ENCODE data around the gene SLK. TPM values are rescaled to one million over a fixed set of nuclear protein-coding genes. Genes with fewer than 3 reads are reported as not detected.

SLK gene
- total RNA-seq, 2 experiments from 2014 or later: 20.5 to 20.8 TPM

GRCh38 chr10:103991393-103992128, 24.6 kb downstream of the SLK start:
- Histone ChIP-seq H3K36me3 (ENCODE audit: insufficient read depth, low read length) (peaks cover 42% of the 10 kb centered on the region), H3K9me3 (ENCODE audit: control insufficient read depth in 1 of 2, insufficient read depth in 1 of 2, low read length in 2 of 2) (no peaks in the 10 kb centered on the region), H3K27ac (ENCODE audit: low read depth in 1 of 2, low read length in 2 of 2) (no peak overlapping the region), H3K27me3 (ENCODE audit: control insufficient read depth in 1 of 2, insufficient read depth in 2 of 2, low read length in 2 of 2) (no peaks in the 10 kb centered on the region), H3K4me3 (ENCODE audit: low read length) (no peak overlapping the region), H3K4me1 (ENCODE audit: insufficient read depth, low read length) (peaks cover 2% of the 10 kb centered on the region)
- intact Hi-C loops (cut with DNase I, micrococcal nuclease): no loop called here
- no peak for TF ChIP-seq CTCF (IDR thresholded peaks at IDR 0.05)
- CTCF ChIA-PET: interaction anchor here (0.6 to 1.3 kb wide), 3 partner anchors 90 to 283 kb away, joined by 3 to 5 read pairs (median 4); no protein-coding TSS in a partner anchor
- Mint-ChIP-seq H3K36me3 (ENCODE audit: low read depth) (peaks cover 72% of the 10 kb centered on the region), H3K27me3 (no peaks in the 10 kb centered on the region), H3K9me3 (no peaks in the 10 kb centered on the region), H3K27ac (no peak overlapping the region), H3K4me3 (no peak overlapping the region), H3K4me1 (ENCODE audit: low read depth) (peaks cover 48% of the 10 kb centered on the region)
- no peak for DNase-seq
- ATAC-seq (ENCODE audit: poor library complexity): no peak
- POLR2A ChIA-PET: no interaction called here

- intact Hi-C loops (cut with DNase I, micrococcal nuclease): loop anchor here in 1 of 2 experiments (5.0 kb wide), 1 partner anchor 108 kb away; no protein-coding TSS in a partner anchor
- H3K27ac Mint-ChIP-seq: no peak overlapping the region
- H3K27me3 Mint-ChIP-seq: no peaks in the 10 kb centered on the region
- Histone ChIP-seq H3K9me3 (ENCODE audit: control insufficient read depth in 1 of 2, insufficient read depth in 1 of 2, low read length in 2 of 2) (no peaks in the 10 kb centered on the region), H3K27ac (ENCODE audit: low read depth in 1 of 2, low read length in 2 of 2) (no peak overlapping the region), H3K4me1 (ENCODE audit: insufficient read depth, low read length) (no peaks in the 10 kb centered on the region), H3K27me3 (ENCODE audit: control insufficient read depth in 1 of 2, insufficient read depth in 2 of 2, low read length in 2 of 2) (no peaks in the 10 kb centered on the region), H3K36me3 (ENCODE audit: insufficient read depth, low read length) (peaks cover 72% of the 10 kb centered on the region), H3K4me3 (ENCODE audit: low read length) (no peak overlapping the region)
- POLR2A ChIA-PET: no interaction called here
- H3K4me3 Mint-ChIP-seq: no peak overlapping the region
- DNase-seq: no peak
- H3K4me1 Mint-ChIP-seq (ENCODE audit: low read depth): peaks cover 24% of the 10 kb centered on the region
- no peak for ATAC-seq (ENCODE audit: poor library complexity)
- CTCF ChIA-PET: interaction anchor here (0.7 kb wide), 1 partner anchor 26 kb away, joined by 4 read pairs; no protein-coding TSS in a partner anchor
- TF ChIP-seq CTCF (IDR thresholded peaks at IDR 0.05): no peak
- no peaks in the 10 kb centered on the region for H3K9me3 Mint-ChIP-seq
- peaks cover 88% of the 10 kb centered on the region for H3K36me3 Mint-ChIP-seq (ENCODE audit: low read depth)
Measured at GRCh38 chr10:103995134-103995533, 28.2 kb downstream of the SLK start.

- Mint-ChIP-seq H3K36me3 (ENCODE audit: low read depth) (peaks cover 90% of the 10 kb centered on the region), H3K4me1 (ENCODE audit: low read depth) (peaks cover 19% of the 10 kb centered on the region), H3K27ac (no peak overlapping the region), H3K27me3 (no peaks in the 10 kb centered on the region), H3K4me3 (no peak overlapping the region), H3K9me3 (no peaks in the 10 kb centered on the region)
- TF ChIP-seq CTCF (IDR thresholded peaks at IDR 0.05): no peak
- peaks cover 79% of the 10 kb centered on the region for H3K36me3 ChIP-seq (ENCODE audit: insufficient read depth, low read length)
- ChIA-PET CTCF (no interaction called here), POLR2A (no interaction called here)
- H3K4me1 ChIP-seq (ENCODE audit: insufficient read depth, low read length): no peaks in the 10 kb centered on the region
- no peak for ATAC-seq (ENCODE audit: poor library complexity)
- H3K27me3 ChIP-seq (ENCODE audit: control insufficient read depth in 1 of 2, insufficient read depth in 2 of 2, low read length in 2 of 2): no peaks in the 10 kb centered on the region
- no peaks in the 10 kb centered on the region for H3K9me3 ChIP-seq (ENCODE audit: control insufficient read depth in 1 of 2, insufficient read depth in 1 of 2, low read length in 2 of 2)
- intact Hi-C loops (cut with DNase I, micrococcal nuclease): loop anchor here in 1 of 2 experiments (1.0 to 5.0 kb wide), 2 partner anchors 11 to 112 kb away; no protein-coding TSS in a partner anchor
- DNase-seq: no peak
- no peak overlapping the region for H3K27ac ChIP-seq (ENCODE audit: low read depth in 1 of 2, low read length in 2 of 2)
- no peak overlapping the region for H3K4me3 ChIP-seq (ENCODE audit: low read length)
Measured at GRCh38 chr10:103998805-103999204, 31.9 kb downstream of the SLK start.
